HepG2 (cell line): ENCODE results near the gene DUS1L. TPM values are rescaled to one million over a fixed set of nuclear protein-coding genes. Genes with fewer than 3 reads are reported as not detected.

ENCODE experiments used
- BORCS8-MEF2B ChIP-seq: sonication (generic); formaldehyde crosslinking; IDR thresholded peaks from 2 replicates; pipeline ENCODE4 v1.8.0; 2022; ENCODE audit warnings: mild to moderate bottlenecking, missing genetic modification reagents
- CHD2 ChIP-seq: IDR thresholded peaks from 2 replicates; pipeline ENCODE4 v1.6.1; 2011; ENCODE audit warnings: low read depth, low read length, improper control_type of control experiment
- DMAP1 ChIP-seq: IDR thresholded peaks from 2 replicates; pipeline ENCODE4 v1.6.1; 2016
- EZH2 ChIP-seq: conservative IDR thresholded peaks from 2 replicates; pipeline ENCODE4 v1.6.1; 2012; ENCODE audit warnings: mild to moderate bottlenecking, low read depth, low read length, moderate library complexity
- KMT2A ChIP-seq: sonication (generic); formaldehyde crosslinking; IDR thresholded peaks from 2 replicates; pipeline ENCODE4 v1.4.0; 2020; ENCODE audit warnings: missing genetic modification reagents
- NPAS2 ChIP-seq: sonication (generic); formaldehyde crosslinking; IDR thresholded peaks from 2 replicates; pipeline ENCODE4 v1.8.0; 2022; ENCODE audit warnings: mild to moderate bottlenecking, missing genetic modification reagents, borderline replicate concordance
- NR2F2 ChIP-seq: IDR thresholded peaks from 2 replicates; pipeline ENCODE4 v1.6.1; 2012; ENCODE audit warnings: low read depth, inconsistent platforms, borderline replicate concordance
- RELA ChIP-seq: sonication (generic); formaldehyde crosslinking; IDR thresholded peaks from 2 replicates; pipeline ENCODE4 v1.4.0; 2020; ENCODE audit warnings: missing genetic modification reagents
- SP1 ChIP-seq, 2 experiments: fragments of 450-650 bp in 1 of 2; sonication (generic) in 1 of 2; formaldehyde crosslinking in 1 of 2; IDR thresholded peaks; 2 replicates each; pipeline versions ENCODE4 v1.4.0 to v1.6.1; 2016 to 2020; ENCODE audit warnings: missing genetic modification reagents in 1 of 2
- SPEN ChIP-seq: sonication (generic); formaldehyde crosslinking; IDR thresholded peaks from 2 replicates; pipeline ENCODE4 v1.5.1; 2020; ENCODE audit warnings: low read depth, mild to moderate bottlenecking, missing genetic modification reagents
- XBP1 ChIP-seq: sonication (generic); formaldehyde crosslinking; IDR thresholded peaks from 2 replicates; pipeline ENCODE4 v1.5.0; 2020; ENCODE audit warnings: missing genetic modification reagents
- ZFP36L2 ChIP-seq: sonication (generic); formaldehyde crosslinking; IDR thresholded peaks from 2 replicates; pipeline ENCODE4 v1.4.0; 2020; ENCODE audit warnings: missing genetic modification reagents
- ZNF207 ChIP-seq: fragments of 450-650 bp; IDR thresholded peaks from 2 replicates; pipeline ENCODE4 v1.6.1; 2016; ENCODE audit warnings: antibody characterized with exemption, borderline replicate concordance
- ZNF652 ChIP-seq: IDR thresholded peaks from 2 replicates; pipeline ENCODE4 v1.6.1; 2016; ENCODE audit warnings: low read depth, borderline replicate concordance
- ZNF749 ChIP-seq: sonication (generic); formaldehyde crosslinking; IDR thresholded peaks from 2 replicates; pipeline ENCODE4 v1.8.0; 2022; ENCODE audit warnings: mild to moderate bottlenecking, missing genetic modification reagents, moderate library complexity, borderline replicate concordance
- ZNF788 ChIP-seq: sonication (generic); formaldehyde crosslinking; IDR thresholded peaks from 2 replicates; pipeline ENCODE4 v1.5.0; 2020; ENCODE audit warnings: mild to moderate bottlenecking, missing genetic modification reagents, borderline replicate concordance
- ZSCAN30 ChIP-seq: sonication (generic); formaldehyde crosslinking; IDR thresholded peaks from 2 replicates; pipeline ENCODE4 v1.5.0; 2020; ENCODE audit warnings: mild to moderate bottlenecking, missing genetic modification reagents
- polyA plus RNA-seq, 8 experiments: library from polyadenylated mRNA; depleted of rRNA in 3 of 8; stranded (reverse) in 7 of 8; unstranded in 1 of 8; fragments of >200 nt; fragmentation: Illumina TruSeq in 4 of 8; extraction: Trizol in 4 of 8; gene quantifications; 2 replicates each; pipeline versions ENCODE4 v1.2.1 to v1.2.3, GENCODE V29; 2011 to 2016; ENCODE audit warnings: low read depth in 4 of 8, missing spikeins in 1 of 8, mixed read lengths in 1 of 8; ENCODE audit not compliant: insufficient read depth in 1 of 8
- total RNA-seq, 5 experiments: library from RNA; depleted of rRNA; stranded (reverse); fragments of >200 nt; fragmentation: Illumina TruSeq; extraction: Trizol; gene quantifications; 2 replicates each; pipeline ENCODE4 v1.2.3, GENCODE V29; 2016; ENCODE audit warnings: low read depth in 1 of 5
- TF ChIP-seq, protein P1 (sequence below), 2 experiments: sonication (generic) in 1 of 2; formaldehyde crosslinking in 1 of 2; IDR thresholded peaks; 2 replicates each; pipeline versions ENCODE4 v1.4.0 to v1.6.1; 2018 to 2020; ENCODE audit warnings: missing genetic modification reagents in 2 of 2, borderline replicate concordance in 1 of 2, low read depth in 1 of 2, mild to moderate bottlenecking in 1 of 2, missing biosample characterization in 1 of 2
- TF ChIP-seq, protein P2 (sequence below): sonication (generic); formaldehyde crosslinking; IDR thresholded peaks from 2 replicates; pipeline ENCODE4 v1.5.0; 2020; ENCODE audit warnings: missing genetic modification reagents
- TF ChIP-seq, protein P3 (sequence below): sonication (generic); formaldehyde crosslinking; IDR thresholded peaks from 2 replicates; pipeline ENCODE4 v1.5.0; 2020; ENCODE audit warnings: missing genetic modification reagents, mild to moderate bottlenecking, borderline replicate concordance
- TF ChIP-seq, protein P4 (sequence below): sonication (generic); formaldehyde crosslinking; IDR thresholded peaks from 2 replicates; pipeline ENCODE4 v1.5.0; 2020; ENCODE audit warnings: missing genetic modification reagents
- TF ChIP-seq, protein P5 (sequence below): sonication (generic); formaldehyde crosslinking; IDR thresholded peaks from 2 replicates; pipeline ENCODE4 v1.8.1; 2023; ENCODE audit warnings: mild to moderate bottlenecking, missing genetic modification reagents

Gene DUS1L
- total and polyA plus RNA-seq, 2 of the 13 experiments (the other 11 are each of a cell fraction or from before 2014, with no cell fraction given), result 81.0 to 109 TPM

DNA sequence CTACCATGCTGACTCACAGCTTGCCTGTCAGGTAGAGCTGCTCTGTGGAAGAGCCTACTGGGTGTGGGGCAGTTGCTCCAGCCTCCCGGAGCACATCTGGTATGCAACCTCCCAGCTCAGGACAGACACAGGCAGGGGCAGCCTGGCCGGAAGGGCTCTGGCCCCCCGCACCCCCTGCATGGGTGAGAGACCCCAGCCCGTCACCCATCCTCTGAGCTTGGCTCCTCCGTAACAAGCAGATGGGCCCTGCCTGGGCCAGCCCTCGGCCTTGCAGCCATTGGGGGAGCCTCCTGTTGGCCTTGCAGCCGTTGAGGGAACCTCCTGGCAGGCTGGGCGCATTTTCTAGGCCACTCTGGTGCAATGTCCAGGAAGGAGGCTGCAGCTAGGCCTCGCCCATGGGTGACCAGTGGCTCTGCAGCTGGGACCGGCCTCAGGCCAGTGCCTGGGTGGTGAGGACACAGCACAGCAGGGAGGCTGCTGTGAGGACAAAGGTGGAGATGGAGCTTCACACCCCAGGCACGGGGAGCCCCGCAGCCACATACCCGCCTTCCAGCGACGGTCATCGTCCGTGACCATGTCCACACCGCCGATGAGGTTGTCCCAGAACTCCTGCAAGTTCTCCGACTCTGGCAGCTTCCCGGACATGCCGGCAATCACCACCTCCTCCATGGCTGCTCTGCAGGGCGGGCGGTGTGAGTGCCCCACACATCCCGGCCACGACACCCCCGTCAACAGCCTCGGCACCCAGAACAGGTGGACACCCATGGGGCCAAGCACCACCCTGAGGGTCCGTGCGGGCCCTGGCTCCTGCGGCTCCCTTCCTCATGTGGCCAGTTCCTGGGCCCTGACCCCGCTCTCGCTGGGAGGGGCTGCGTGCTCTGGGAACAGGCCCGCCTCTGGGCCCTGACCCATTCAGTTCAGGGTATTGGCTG lies 30.4 kb upstream of the DUS1L start (continued):
- TF ChIP-seq, protein P1, sequence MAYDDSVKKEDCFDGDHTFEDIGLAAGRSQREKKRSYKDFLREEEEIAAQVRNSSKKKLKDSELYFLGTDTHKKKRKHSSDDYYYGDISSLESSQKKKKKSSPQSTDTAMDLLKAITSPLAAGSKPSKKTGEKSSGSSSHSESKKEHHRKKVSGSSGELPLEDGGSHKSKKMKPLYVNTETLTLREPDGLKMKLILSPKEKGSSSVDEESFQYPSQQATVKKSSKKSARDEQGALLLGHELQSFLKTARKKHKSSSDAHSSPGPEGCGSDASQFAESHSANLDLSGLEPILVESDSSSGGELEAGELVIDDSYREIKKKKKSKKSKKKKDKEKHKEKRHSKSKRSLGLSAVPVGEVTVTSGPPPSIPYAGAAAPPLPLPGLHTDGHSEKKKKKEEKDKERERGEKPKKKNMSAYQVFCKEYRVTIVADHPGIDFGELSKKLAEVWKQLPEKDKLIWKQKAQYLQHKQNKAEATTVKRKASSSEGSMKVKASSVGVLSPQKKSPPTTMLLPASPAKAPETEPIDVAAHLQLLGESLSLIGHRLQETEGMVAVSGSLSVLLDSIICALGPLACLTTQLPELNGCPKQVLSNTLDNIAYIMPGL (CRISPR knock-in tag; IDR thresholded peaks at IDR 0.05; ENCODE audit: borderline replicate concordance in 1 of 2, low read depth in 1 of 2), result no peak; a peak in 1 of 4 replicates
- TF ChIP-seq BORCS8-MEF2B (peak; percentile 15), ZNF207 (no peak), ZSCAN30 (CRISPR knock-in tag) (no peak), NR2F2 (no peak), CHD2 (no peak), RELA (CRISPR knock-in tag) (no peak), ZNF749 (CRISPR knock-in tag) (no peak), SPEN (CRISPR knock-in tag) (no peak), SP1 (IDR thresholded peaks at IDR 0.05) (no peak), SP1 (CRISPR knock-in tag; IDR thresholded peaks at IDR 0.05) (no peak), XBP1 (CRISPR knock-in tag) (no peak), ZNF652 (CRISPR knock-in tag) (no peak), ZNF788 (no peak; the same call in 1 of the 2 replicates), KMT2A (no peak), DMAP1 (no peak), ZFP36L2 (CRISPR knock-in tag) (no peak), NPAS2 (CRISPR knock-in tag) (no peak), EZH2 (no peak)
- TF ChIP-seq, protein P2, sequence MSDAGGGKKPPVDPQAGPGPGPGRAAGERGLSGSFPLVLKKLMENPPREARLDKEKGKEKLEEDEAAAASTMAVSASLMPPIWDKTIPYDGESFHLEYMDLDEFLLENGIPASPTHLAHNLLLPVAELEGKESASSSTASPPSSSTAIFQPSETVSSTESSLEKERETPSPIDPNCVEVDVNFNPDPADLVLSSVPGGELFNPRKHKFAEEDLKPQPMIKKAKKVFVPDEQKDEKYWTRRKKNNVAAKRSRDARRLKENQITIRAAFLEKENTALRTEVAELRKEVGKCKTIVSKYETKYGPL (CRISPR knock-in tag), result no peak
- TF ChIP-seq, protein P3, sequence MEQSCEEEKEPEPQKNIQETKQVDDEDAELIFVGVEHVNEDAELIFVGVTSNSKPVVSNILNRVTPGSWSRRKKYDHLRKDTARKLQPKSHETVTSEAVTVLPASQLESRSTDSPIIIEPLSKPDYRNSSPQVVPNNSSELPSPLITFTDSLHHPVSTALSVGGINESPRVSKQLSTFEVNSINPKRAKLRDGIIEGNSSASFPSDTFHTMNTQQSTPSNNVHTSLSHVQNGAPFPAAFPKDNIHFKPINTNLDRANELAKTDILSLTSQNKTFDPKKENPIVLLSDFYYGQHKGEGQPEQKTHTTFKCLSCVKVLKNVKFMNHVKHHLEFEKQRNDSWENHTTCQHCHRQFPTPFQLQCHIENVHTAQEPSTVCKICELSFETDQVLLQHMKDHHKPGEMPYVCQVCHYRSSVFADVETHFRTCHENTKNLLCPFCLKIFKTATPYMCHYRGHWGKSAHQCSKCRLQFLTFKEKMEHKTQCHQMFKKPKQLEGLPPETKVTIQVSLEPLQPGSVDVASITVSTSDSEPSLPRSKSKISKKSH (CRISPR knock-in tag), result no peak; the same call in 1 of the 2 replicates
- TF ChIP-seq, protein P4, sequence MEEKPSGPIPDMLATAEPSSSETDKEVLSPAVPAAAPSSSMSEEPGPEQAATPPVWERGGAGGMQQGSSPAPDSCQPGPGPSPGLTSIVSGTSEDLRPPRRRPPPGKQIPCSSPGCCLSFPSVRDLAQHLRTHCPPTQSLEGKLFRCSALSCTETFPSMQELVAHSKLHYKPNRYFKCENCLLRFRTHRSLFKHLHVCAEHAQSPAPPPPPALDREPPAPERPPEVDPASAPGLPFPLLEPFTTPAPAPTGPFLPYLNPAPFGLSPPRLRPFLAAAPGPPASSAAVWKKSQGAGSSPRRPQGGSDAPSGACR, result peak; percentile 78; the same call in 1 of the 2 replicates
- TF ChIP-seq, protein P5, sequence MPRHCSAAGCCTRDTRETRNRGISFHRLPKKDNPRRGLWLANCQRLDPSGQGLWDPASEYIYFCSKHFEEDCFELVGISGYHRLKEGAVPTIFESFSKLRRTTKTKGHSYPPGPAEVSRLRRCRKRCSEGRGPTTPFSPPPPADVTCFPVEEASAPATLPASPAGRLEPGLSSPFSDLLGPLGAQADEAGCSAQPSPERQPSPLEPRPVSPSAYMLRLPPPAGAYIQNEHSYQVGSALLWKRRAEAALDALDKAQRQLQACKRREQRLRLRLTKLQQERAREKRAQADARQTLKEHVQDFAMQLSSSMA, result 0 out of 2 replicates have a peak, but pooled peaks have one; percentile 27
